OCI-LY3 (cell line): ENCODE data around the gene TM4SF20.

ENCODE experiments used
- H2AFZ ChIP-seq: fragments of 200-600, 300-600 bp; shearing (Covaris generic); 2 replicates; pipeline ENCODE4 v1.6.0; 2014; ENCODE audit warnings: antibody characterized with exemption, low read depth, low read length
- H3K27ac ChIP-seq: fragments of 200-600, 300-600 bp; sonication (generic); 2 replicates; pipeline ENCODE4 v1.5.1; 2014; ENCODE audit warnings: mild to moderate bottlenecking, low read length, moderate library complexity, mixed read lengths
- H3K27me3 ChIP-seq: fragments of 200-600, 300-600 bp; sonication (generic); 2 replicates; pipeline ENCODE4 v1.6.1; 2014; ENCODE audit warnings: low read depth, low read length, mixed read lengths
- H3K36me3 ChIP-seq: fragments of 200-600, 300-600 bp; sonication (generic); replicated peaks from 2 replicates; pipeline ENCODE3; 2014; ENCODE audit warnings: low read depth, low read length, mixed read lengths
- H3K4me1 ChIP-seq: fragments of 300-600, 200-600 bp; sonication (generic); 2 replicates; pipeline ENCODE4 v1.6.1; 2014; ENCODE audit warnings: low read length, mixed read lengths
- H3K4me2 ChIP-seq: fragments of 200-600, 300-600 bp; sonication (generic); 2 replicates; pipeline ENCODE4 v1.6.1; 2014; ENCODE audit warnings: low read length, mixed read lengths
- H3K4me3 ChIP-seq: fragments of 300-600, 200-600 bp; sonication (generic); 2 replicates; pipeline ENCODE4 v1.5.1; 2014; ENCODE audit warnings: antibody characterized with exemption, mild to moderate bottlenecking, low read length, moderate library complexity
- H3K79me2 ChIP-seq: fragments of 300-600, 200-600 bp; shearing (Covaris generic); 2 replicates; pipeline ENCODE4 v1.6.1; 2014; ENCODE audit warnings: mild to moderate bottlenecking, low read length, mixed read lengths
- H3K9ac ChIP-seq: fragments of 300-600, 200-600 bp; shearing (Covaris generic); 2 replicates; pipeline ENCODE4 v1.6.0; 2014; ENCODE audit warnings: mild to moderate bottlenecking, low read length, moderate library complexity
- H3K9me3 ChIP-seq: fragments of 200-600, 300-600 bp; shearing (Covaris generic); 2 replicates; pipeline ENCODE4 v1.6.1; 2014; ENCODE audit warnings: low read length, mixed read lengths; ENCODE audit not compliant: insufficient read depth
- H4K20me1 ChIP-seq: fragments of 200-600, 300-600 bp; sonication (generic); 2 replicates; pipeline ENCODE4 v1.6.1; 2016; ENCODE audit warnings: low read length, mixed read lengths; ENCODE audit not compliant: insufficient read depth
- EZH2phosphoT487 ChIP-seq: fragments of 200-600 bp; shearing (Covaris generic); IDR thresholded peaks from 2 replicates; pipeline ENCODE4 v1.6.1; 2018; ENCODE audit warnings: antibody characterized with exemption, mixed run types, low read depth
- TF ChIP-seq, protein P1 (sequence below): fragments of 200-600, 300-600 bp; sonication (generic); IDR thresholded peaks from 2 replicates; pipeline ENCODE4 v1.5.1; 2014; ENCODE audit warnings: antibody characterized with exemption, low read length, low read depth

Gene TM4SF20

DNA sequence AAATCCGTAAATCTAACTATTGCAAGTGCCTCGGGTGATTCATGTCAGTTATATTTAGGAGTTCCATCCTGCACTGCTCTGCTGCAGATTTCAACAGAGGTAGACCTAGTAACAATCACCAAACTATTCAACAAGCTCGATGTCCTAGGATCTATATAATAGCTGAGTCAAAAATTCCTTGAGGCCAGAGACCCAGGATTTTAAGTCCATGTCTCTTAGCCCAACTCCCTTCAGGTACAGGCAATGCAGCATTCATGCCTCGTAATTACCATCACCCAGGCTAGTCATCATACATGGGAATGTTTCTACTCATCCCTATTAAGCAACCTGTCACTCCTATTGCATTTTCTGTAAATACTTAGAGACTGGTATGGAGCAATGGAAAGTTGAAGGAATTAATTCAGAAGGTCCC is 729 bp downstream of the TM4SF20 start:
- no peak overlapping the region for H2AFZ ChIP-seq

DNA sequence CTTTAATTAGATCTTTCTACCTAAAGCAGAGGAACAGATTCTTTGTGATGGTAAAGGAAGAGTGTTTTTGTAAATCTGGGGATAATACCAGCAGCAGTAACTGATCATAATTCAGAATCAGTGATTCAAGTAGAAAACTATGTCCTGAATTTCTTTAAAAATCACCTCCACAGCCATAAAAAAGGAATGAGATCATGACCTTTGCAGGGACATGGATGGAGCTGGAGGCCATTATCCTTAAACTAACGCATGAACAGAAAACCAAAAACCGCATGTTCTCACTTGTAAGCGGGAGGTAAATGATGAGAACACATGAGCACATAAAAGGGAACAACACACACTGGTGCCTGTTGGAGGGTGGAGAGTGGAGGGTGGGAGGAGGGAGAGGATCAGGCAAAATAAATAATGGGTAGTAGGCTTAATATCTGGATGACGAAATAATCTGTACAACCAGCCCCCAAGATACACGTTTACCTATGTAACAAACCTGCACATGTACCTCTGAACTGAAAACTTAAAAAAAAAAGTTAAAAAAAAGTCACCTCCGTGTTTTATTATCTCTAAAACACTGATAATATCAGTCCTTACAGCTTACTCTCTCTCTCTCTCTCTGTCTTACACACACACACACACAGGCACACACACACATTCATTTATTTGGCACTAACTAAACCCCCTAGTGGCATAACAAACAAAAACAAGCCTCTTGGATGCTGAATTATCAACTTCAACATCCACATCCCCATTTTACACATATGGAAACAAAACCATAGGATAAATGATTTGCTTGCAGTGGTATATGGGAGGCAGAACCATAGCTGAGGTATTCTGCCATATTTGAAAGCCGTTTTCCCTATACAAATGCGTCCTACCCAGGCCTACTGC is 1.4 kb downstream of the TM4SF20 start:
- H2AFZ ChIP-seq: no peak overlapping the region
- no peaks in the 10 kb centered on the region for H3K79me2 ChIP-seq
- H3K9me3 ChIP-seq: no peaks in the 10 kb centered on the region
- no peak overlapping the region for H3K4me2 ChIP-seq
- no peaks in the 10 kb centered on the region for H3K4me1 ChIP-seq
- H3K27ac ChIP-seq: no peak overlapping the region
- H3K9ac ChIP-seq: no peak overlapping the region
- H3K4me3 ChIP-seq: no peak overlapping the region
- H4K20me1 ChIP-seq: no peaks in the 10 kb centered on the region
- H3K27me3 ChIP-seq: no peaks in the 10 kb centered on the region
- no peaks in the 10 kb centered on the region for H3K36me3 ChIP-seq
- no peak for TF ChIP-seq EZH2phosphoT487
- TF ChIP-seq, protein P1, sequence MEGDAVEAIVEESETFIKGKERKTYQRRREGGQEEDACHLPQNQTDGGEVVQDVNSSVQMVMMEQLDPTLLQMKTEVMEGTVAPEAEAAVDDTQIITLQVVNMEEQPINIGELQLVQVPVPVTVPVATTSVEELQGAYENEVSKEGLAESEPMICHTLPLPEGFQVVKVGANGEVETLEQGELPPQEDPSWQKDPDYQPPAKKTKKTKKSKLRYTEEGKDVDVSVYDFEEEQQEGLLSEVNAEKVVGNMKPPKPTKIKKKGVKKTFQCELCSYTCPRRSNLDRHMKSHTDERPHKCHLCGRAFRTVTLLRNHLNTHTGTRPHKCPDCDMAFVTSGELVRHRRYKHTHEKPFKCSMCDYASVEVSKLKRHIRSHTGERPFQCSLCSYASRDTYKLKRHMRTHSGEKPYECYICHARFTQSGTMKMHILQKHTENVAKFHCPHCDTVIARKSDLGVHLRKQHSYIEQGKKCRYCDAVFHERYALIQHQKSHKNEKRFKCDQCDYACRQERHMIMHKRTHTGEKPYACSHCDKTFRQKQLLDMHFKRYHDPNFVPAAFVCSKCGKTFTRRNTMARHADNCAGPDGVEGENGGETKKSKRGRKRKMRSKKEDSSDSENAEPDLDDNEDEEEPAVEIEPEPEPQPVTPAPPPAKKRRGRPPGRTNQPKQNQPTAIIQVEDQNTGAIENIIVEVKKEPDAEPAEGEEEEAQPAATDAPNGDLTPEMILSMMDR: no peak

More for the DNA sequence above, 729 bp downstream of the TM4SF20 start:
- TF ChIP-seq, protein P1: no peak
- TF ChIP-seq EZH2phosphoT487: no peak
- Histone ChIP-seq H3K4me2 (no peak overlapping the region), H3K36me3 (no peaks in the 10 kb centered on the region), H3K4me3 (no peak overlapping the region), H3K27me3 (no peaks in the 10 kb centered on the region), H3K27ac (no peak overlapping the region), H3K79me2 (no peaks in the 10 kb centered on the region), H3K9ac (no peak overlapping the region), H3K4me1 (no peaks in the 10 kb centered on the region), H3K9me3 (no peaks in the 10 kb centered on the region), H4K20me1 (no peaks in the 10 kb centered on the region)

DNA sequence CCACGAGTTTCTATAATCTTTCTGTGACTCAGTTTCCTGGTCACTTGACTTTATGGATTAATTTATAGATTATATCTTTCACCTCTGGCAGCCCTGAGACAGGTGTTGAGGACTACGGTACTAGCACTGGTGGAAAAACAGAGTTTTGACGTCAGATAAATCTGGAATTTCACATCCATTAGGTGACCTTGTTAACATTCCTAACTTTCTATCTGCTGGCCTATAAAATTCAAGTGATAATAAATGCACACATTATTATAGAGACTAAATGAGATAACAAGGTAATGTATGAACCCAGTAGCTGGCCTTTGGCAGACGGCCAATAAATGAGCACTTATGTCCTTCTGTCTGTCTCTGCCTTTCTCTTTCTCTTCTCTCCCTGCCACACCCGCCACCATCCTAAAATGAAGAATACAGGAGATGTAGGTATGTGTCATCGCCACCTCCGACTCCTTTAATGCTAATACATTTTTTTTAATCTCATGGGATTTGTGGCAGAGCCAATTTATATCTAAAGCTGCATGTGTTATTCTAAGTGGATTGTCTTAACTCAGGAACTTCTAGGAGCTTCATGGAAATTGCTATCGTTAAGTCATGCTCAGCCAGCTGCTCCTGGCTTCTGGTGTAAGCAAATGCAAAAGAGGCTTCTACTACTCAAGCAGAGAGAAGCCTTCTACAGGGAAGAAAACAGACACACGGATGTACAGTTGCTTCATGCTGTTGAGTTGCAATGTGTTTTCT is 2.3 kb downstream of the TM4SF20 start:
- H3K4me2 ChIP-seq: no peak overlapping the region
- TF ChIP-seq, protein P1: no peak
- TF ChIP-seq EZH2phosphoT487: no peak

DNA sequence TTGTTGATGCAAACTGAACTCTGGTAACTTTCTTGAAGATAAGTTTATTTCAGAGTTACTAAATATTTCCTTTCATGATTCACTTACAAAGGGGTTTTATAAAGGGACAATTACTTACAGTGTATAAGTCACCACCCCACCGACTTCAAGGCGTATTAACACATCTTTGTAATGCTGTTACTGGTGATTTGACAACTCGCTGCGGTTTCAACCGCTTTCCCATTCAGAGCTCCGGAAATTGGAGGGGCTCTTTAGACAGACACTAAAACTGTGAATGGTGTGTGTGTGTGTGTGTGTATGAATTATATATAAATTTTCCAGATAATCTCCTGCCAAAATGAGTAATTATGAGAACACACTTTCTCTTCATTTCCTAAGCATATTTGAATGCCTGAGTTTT is 4.9 kb downstream of the TM4SF20 start:
- Histone ChIP-seq H2AFZ (no peak overlapping the region), H3K27me3 (no peaks in the 10 kb centered on the region), H3K4me1 (no peaks in the 10 kb centered on the region), H3K4me2 (no peak overlapping the region), H3K4me3 (no peak overlapping the region), H3K9me3 (no peaks in the 10 kb centered on the region), H4K20me1 (no peaks in the 10 kb centered on the region), H3K79me2 (no peaks in the 10 kb centered on the region), H3K27ac (no peak overlapping the region), H3K9ac (no peak overlapping the region), H3K36me3 (no peaks in the 10 kb centered on the region)
- TF ChIP-seq, protein P1: no peak
- TF ChIP-seq EZH2phosphoT487: no peak

More for the DNA sequence above, 2.3 kb downstream of the TM4SF20 start:
- no peaks in the 10 kb centered on the region for H3K36me3 ChIP-seq
- H2AFZ ChIP-seq: no peak overlapping the region
- H3K4me3 ChIP-seq: no peak overlapping the region
- H3K4me1 ChIP-seq: no peaks in the 10 kb centered on the region
- H3K27me3 ChIP-seq: no peaks in the 10 kb centered on the region
- H3K9me3 ChIP-seq: no peaks in the 10 kb centered on the region
- no peaks in the 10 kb centered on the region for H4K20me1 ChIP-seq
- no peak overlapping the region for H3K9ac ChIP-seq
- no peaks in the 10 kb centered on the region for H3K79me2 ChIP-seq
- no peak overlapping the region for H3K27ac ChIP-seq
